HepG2 (cell line): ENCODE results near the gene ARHGEF40. TPM values are rescaled to one million over a fixed set of nuclear protein-coding genes. Genes with fewer than 3 reads are reported as not detected.

Experiments used
- ATAC-seq: fragments of 200-7000 bp; cut with Tn5 transposase; 3 replicates; pipeline ENCODE4 v1.9.1; 2020; ENCODE audit warnings: mild to moderate bottlenecking, moderate library complexity
- BruUV-seq: library from RNA; stranded (reverse); fragments of 400-500 nt; replicated peaks from 2 replicates; lab custom pipeline; 2021; lab: Mats Ljungman, UMichigan
- CTCF ChIA-PET: fragments of 300-600 bp; formaldehyde crosslinking; extraction: SDS; loops from one replicate; lab custom pipeline; 2021; ENCODE audit warnings: low total read pairs, inconsistent platforms, low intra/inter-chr PET ratio; lab: Yijun Ruan, JAX
- POLR2A ChIA-PET: fragments of 350-600 bp; sonication (Branson Sonifier 250); formaldehyde crosslinking; loops from one replicate; lab custom pipeline; 2020; ENCODE audit warnings: antibody characterized with exemption, inconsistent platforms; lab: Yijun Ruan, JAX
- DNase-seq: peaks from one replicate; pipeline ENCODE4 v3.0.0-alpha.2; 2015; ENCODE audit warnings: low spot score
- FAIRE-seq: peaks from 3 replicates; lab custom pipeline; 2011; peaks lifted over from hg19 to GRCh38; lab: Jason Lieb, UNC
- H2AFZ ChIP-seq: one replicate; pipeline ENCODE4 v1.6.1; 2011; ENCODE audit warnings: low read length, inconsistent platforms
- H3K27ac ChIP-seq: fragments of 300-600 bp; 3 replicates; pipeline ENCODE4 v1.8.0; 2011; ENCODE audit warnings: mixed run types, mild to moderate bottlenecking, mixed read lengths, low read length, inconsistent platforms; ENCODE audit not compliant: insufficient read depth; ENCODE audit errors: extremely low read length
- H3K27me3 ChIP-seq, 2 experiments: fragments of 200-600 bp in 1 of 2; 2 replicates in 1 of 2; 3 replicates in 1 of 2; pipeline versions ENCODE4 v1.6.0 to v1.8.0; 2011; ENCODE audit warnings: low read length in 2 of 2, mild to moderate bottlenecking in 2 of 2, moderate library complexity in 2 of 2, inconsistent platforms in 1 of 2; ENCODE audit not compliant: insufficient read depth in 2 of 2, control insufficient read depth in 1 of 2
- H3K36me3 ChIP-seq, 2 experiments: fragments of 200-600 bp in 1 of 2; replicated peaks in 1 of 2; 2 replicates in 1 of 2; 3 replicates in 1 of 2; pipeline versions ENCODE4 v1.5.1 to v1.8.0; 2011; ENCODE audit warnings: low read length in 2 of 2, inconsistent platforms in 1 of 2; ENCODE audit not compliant: insufficient read depth in 2 of 2, control insufficient read depth in 1 of 2
- H3K4me1 ChIP-seq: 2 replicates; pipeline ENCODE4 v1.5.1; 2012; ENCODE audit warnings: low read length, inconsistent platforms; ENCODE audit not compliant: insufficient read depth
- H3K4me2 ChIP-seq: 2 replicates; pipeline ENCODE4 v1.6.0; 2011; ENCODE audit warnings: low read depth, low read length, inconsistent platforms
- H3K4me3 ChIP-seq, 3 experiments: fragments of 200-600 bp in 1 of 3; sonication (generic), shearing (Covaris generic) in 1 of 3; replicated peaks in 1 of 3; 2 replicates each; pipeline ENCODE4 v1.5.1; 2011 to 2016; ENCODE audit warnings: low read length in 3 of 3, inconsistent platforms in 2 of 3, low read depth in 2 of 3, mild to moderate bottlenecking in 2 of 3, control low read depth in 1 of 3, mixed read lengths in 1 of 3; ENCODE audit not compliant: insufficient read depth in 1 of 3
- H3K79me2 ChIP-seq: one replicate; pipeline ENCODE4 v1.6.1; 2011; ENCODE audit warnings: low read length, inconsistent platforms; ENCODE audit not compliant: insufficient read depth
- H3K9ac ChIP-seq: 2 replicates; pipeline ENCODE4 v1.6.0; 2011; ENCODE audit warnings: mild to moderate bottlenecking, low read depth, low read length, inconsistent platforms; ENCODE audit not compliant: insufficient read depth
- H3K9me3 ChIP-seq: 2 replicates; pipeline ENCODE4 v1.5.1; 2012; ENCODE audit warnings: mild to moderate bottlenecking, low read length
- H4K20me1 ChIP-seq: 2 replicates; pipeline ENCODE4 v1.6.0; 2011; ENCODE audit warnings: inconsistent platforms, mild to moderate bottlenecking, low read length, moderate library complexity; ENCODE audit not compliant: insufficient read depth
- AGO2 ChIP-seq: fragments of 200-400 bp; formaldehyde crosslinking; optimal IDR thresholded peaks from 2 replicates; pipeline ENCODE3; 2017; ENCODE audit warnings: mild to moderate bottlenecking, low read depth, low read length, moderate library complexity
- CHD4 ChIP-seq: fragments of 200-600 bp; sonication (generic); IDR thresholded peaks from 2 replicates; pipeline ENCODE4 v1.7.0; 2017; ENCODE audit warnings: mild to moderate bottlenecking, low read length, borderline replicate concordance
- HIVEP1 ChIP-seq: sonication (generic); formaldehyde crosslinking; IDR thresholded peaks from 2 replicates; pipeline ENCODE4 v1.4.0; 2020; ENCODE audit warnings: mild to moderate bottlenecking, missing genetic modification reagents
- MED1 ChIP-seq: sonication (generic); formaldehyde crosslinking; IDR thresholded peaks from 2 replicates; pipeline ENCODE4 v1.4.0; 2020; ENCODE audit warnings: missing genetic modification reagents
- RBFOX2 ChIP-seq: fragments of 200-400 bp; formaldehyde crosslinking; IDR thresholded peaks from 2 replicates; pipeline ENCODE4 v1.6.1; 2017; ENCODE audit warnings: low read depth, mild to moderate bottlenecking, low read length
- SAFB2 ChIP-seq: sonication (generic); formaldehyde crosslinking; IDR thresholded peaks from 2 replicates; pipeline ENCODE4 v1.5.1; 2020; ENCODE audit warnings: missing genetic modification reagents, low read depth, mild to moderate bottlenecking, borderline replicate concordance
- TMF1 ChIP-seq: sonication (generic); formaldehyde crosslinking; IDR thresholded peaks from 2 replicates; pipeline ENCODE4 v1.8.1; 2022; ENCODE audit warnings: low read depth, missing genetic modification reagents
- ZFP37 ChIP-seq: sonication (generic); formaldehyde crosslinking; IDR thresholded peaks from 2 replicates; pipeline ENCODE4 v1.4.0; 2020; ENCODE audit warnings: missing genetic modification reagents, borderline replicate concordance
- ZNF350 ChIP-seq: sonication (generic); formaldehyde crosslinking; IDR thresholded peaks from 2 replicates; pipeline ENCODE4 v1.4.0; 2020; ENCODE audit warnings: mild to moderate bottlenecking, low read depth, missing genetic modification reagents, borderline replicate concordance
- ZNF883 ChIP-seq: sonication (generic); formaldehyde crosslinking; IDR thresholded peaks from 2 replicates; pipeline ENCODE4 v1.5.1; 2020; ENCODE audit warnings: mild to moderate bottlenecking, missing genetic modification reagents; ENCODE audit errors: not compliant biosample characterization
- WGBS: methylation state at CpG from one replicate; pipeline ENCODE4 v1.1.6; 2017; ENCODE audit warnings: low lambda C conversion rate; 5-methylcytosine and 5-hydroxymethylcytosine counted together
- in situ Hi-C: cut with HindIII; loops from 2 replicates; pipeline ENCODE4 v1.10.0; 2017; ENCODE audit warnings: low pct_unique_long_range_greater_than_20kb; ENCODE audit not compliant: extremely low pct_ligation_motif_present
- intact Hi-C: fragments of 100-400 bp; cut with micrococcal nuclease; formaldehyde crosslinking; loops from one replicate; pipeline ENCODE4 v1.10.0; 2022; ENCODE audit not compliant: unreplicated experiment
- polyA plus RNA-seq, 8 experiments: library from polyadenylated mRNA; depleted of rRNA in 3 of 8; stranded (reverse) in 7 of 8; unstranded in 1 of 8; fragments of >200 nt; fragmentation: Illumina TruSeq in 4 of 8; extraction: Trizol in 4 of 8; gene quantifications; 2 replicates each; pipeline versions ENCODE4 v1.2.1 to v1.2.3, GENCODE V29; 2011 to 2016; ENCODE audit warnings: low read depth in 4 of 8, missing spikeins in 1 of 8, mixed read lengths in 1 of 8; ENCODE audit not compliant: insufficient read depth in 1 of 8
- total RNA-seq, 5 experiments: library from RNA; depleted of rRNA; stranded (reverse); fragments of >200 nt; fragmentation: Illumina TruSeq; extraction: Trizol; gene quantifications; 2 replicates each; pipeline ENCODE4 v1.2.3, GENCODE V29; 2016; ENCODE audit warnings: low read depth in 1 of 5
- TF ChIP-seq, protein P1 (sequence below): sonication (generic); formaldehyde crosslinking; IDR thresholded peaks from 2 replicates; pipeline ENCODE4 v1.5.1; 2020; ENCODE audit warnings: mild to moderate bottlenecking, missing genetic modification reagents, moderate library complexity
- TF ChIP-seq, protein P2 (sequence below), 2 experiments: sonication (generic) in 1 of 2; formaldehyde crosslinking in 1 of 2; IDR thresholded peaks; 2 replicates each; pipeline versions ENCODE4 v1.6.1 to v1.9.0; 2014 to 2022; ENCODE audit warnings: antibody characterized with exemption in 1 of 2, borderline replicate concordance in 1 of 2, inconsistent platforms in 1 of 2, low read depth in 1 of 2, missing genetic modification reagents in 1 of 2

Gene ARHGEF40
- total and polyA plus RNA-seq, 2 of the 13 experiments (the other 11 are each of a cell fraction or from before 2014, with no cell fraction given), result 28.1 to 78.1 TPM

DNA sequence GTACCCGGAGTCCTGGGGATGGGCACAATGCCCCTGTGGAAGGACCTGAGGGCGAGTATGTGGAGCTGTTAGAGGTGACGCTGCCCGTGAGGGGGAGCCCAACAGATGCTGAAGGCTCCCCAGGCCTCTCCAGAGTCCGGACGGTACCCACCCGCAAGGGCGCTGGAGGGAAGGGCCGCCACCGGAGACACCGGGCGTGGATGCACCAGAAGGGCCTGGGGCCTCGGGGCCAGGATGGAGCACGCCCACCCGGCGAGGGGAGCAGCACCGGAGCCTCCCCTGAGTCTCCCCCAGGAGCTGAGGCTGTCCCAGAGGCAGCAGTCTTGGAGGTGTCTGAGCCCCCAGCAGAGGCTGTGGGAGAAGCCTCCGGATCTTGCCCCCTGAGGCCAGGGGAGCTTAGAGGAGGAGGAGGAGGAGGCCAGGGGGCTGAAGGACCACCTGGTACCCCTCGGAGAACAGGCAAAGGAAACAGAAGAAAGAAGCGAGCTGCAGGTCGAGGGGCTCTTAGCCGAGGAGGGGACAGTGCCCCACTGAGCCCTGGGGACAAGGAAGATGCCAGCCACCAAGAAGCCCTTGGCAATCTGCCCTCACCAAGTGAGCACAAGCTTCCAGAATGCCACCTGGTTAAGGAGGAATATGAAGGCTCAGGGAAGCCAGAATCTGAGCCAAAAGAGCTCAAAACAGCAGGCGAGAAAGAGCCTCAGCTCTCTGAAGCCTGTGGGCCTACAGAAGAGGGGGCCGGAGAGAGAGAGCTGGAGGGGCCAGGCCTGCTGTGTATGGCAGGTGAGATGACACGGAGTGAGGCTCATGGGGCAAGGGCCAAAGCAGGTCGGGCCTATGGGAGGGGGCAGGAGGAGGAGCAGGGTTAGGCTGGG, 4.5 kb downstream of the ARHGEF40 start:
- Histone ChIP-seq H3K4me1 (peaks cover 22% of the 10 kb centered on the region), H3K79me2 (peaks cover 6% of the 10 kb centered on the region), H3K9me3 (no peaks in the 10 kb centered on the region), H3K27me3 (peaks cover 0 to 3% of the 10 kb centered on the region in 2 experiments; a peak in 1 of 5 replicates), H3K36me3 (peaks cover 29 to 53% of the 10 kb centered on the region in 2 experiments), H4K20me1 (no peaks in the 10 kb centered on the region), H3K9ac (no peak overlapping the region), H2AFZ (no peak overlapping the region), H3K27ac (no peak overlapping the region), H3K4me3 (no peak overlapping the region), H3K4me2 (no peak overlapping the region)
- intact Hi-C loops (no loop called here), in situ Hi-C loops (no loop called here)
- ChIA-PET POLR2A (interaction anchor here (0.9 to 1.8 kb wide), 6 partner anchors 9 to 59 kb away, joined by 3 to 8 read pairs (median 4); no protein-coding TSS in a partner anchor), CTCF (no interaction called here)
- WGBS, result 91% methylated on average over 26 of the region's 26 CpGs
- no peak for DNase-seq
- BruUV-seq, result no TSS peak
- ATAC-seq, result no peak
- FAIRE-seq, result no peak
- TF ChIP-seq TMF1 (CRISPR knock-in tag) (0 out of 2 replicates have a peak, but pooled peaks have one; percentile 3), ZNF883 (CRISPR knock-in tag) (no peak), RBFOX2 (peak; percentile 63; the same call in 1 of the 2 replicates), CHD4 (no peak), SAFB2 (CRISPR knock-in tag) (0 out of 2 replicates have a peak, but pooled peaks have one; percentile 40), AGO2 (peak; percentile 83), ZFP37 (CRISPR knock-in tag) (no peak), HIVEP1 (CRISPR knock-in tag) (peak; percentile 31; the same call in 1 of the 2 replicates), MED1 (CRISPR knock-in tag) (no peak), ZNF350 (CRISPR knock-in tag) (0 out of 2 replicates have a peak, but pooled peaks have one; percentile 5)
- TF ChIP-seq, protein P1, sequence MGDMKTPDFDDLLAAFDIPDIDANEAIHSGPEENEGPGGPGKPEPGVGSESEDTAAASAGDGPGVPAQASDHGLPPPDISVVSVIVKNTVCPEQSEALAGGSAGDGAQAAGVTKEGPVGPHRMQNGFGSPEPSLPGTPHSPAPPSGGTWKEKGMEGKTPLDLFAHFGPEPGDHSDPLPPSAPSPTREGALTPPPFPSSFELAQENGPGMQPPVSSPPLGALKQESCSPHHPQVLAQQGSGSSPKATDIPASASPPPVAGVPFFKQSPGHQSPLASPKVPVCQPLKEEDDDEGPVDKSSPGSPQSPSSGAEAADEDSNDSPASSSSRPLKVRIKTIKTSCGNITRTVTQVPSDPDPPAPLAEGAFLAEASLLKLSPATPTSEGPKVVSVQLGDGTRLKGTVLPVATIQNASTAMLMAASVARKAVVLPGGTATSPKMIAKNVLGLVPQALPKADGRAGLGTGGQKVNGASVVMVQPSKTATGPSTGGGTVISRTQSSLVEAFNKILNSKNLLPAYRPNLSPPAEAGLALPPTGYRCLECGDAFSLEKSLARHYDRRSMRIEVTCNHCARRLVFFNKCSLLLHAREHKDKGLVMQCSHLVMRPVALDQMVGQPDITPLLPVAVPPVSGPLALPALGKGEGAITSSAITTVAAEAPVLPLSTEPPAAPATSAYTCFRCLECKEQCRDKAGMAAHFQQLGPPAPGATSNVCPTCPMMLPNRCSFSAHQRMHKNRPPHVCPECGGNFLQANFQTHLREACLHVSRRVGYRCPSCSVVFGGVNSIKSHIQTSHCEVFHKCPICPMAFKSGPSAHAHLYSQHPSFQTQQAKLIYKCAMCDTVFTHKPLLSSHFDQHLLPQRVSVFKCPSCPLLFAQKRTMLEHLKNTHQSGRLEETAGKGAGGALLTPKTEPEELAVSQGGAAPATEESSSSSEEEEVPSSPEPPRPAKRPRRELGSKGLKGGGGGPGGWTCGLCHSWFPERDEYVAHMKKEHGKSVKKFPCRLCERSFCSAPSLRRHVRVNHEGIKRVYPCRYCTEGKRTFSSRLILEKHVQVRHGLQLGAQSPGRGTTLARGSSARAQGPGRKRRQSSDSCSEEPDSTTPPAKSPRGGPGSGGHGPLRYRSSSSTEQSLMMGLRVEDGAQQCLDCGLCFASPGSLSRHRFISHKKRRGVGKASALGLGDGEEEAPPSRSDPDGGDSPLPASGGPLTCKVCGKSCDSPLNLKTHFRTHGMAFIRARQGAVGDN (CRISPR knock-in tag), result peak; percentile 27
- TF ChIP-seq, protein P2, sequence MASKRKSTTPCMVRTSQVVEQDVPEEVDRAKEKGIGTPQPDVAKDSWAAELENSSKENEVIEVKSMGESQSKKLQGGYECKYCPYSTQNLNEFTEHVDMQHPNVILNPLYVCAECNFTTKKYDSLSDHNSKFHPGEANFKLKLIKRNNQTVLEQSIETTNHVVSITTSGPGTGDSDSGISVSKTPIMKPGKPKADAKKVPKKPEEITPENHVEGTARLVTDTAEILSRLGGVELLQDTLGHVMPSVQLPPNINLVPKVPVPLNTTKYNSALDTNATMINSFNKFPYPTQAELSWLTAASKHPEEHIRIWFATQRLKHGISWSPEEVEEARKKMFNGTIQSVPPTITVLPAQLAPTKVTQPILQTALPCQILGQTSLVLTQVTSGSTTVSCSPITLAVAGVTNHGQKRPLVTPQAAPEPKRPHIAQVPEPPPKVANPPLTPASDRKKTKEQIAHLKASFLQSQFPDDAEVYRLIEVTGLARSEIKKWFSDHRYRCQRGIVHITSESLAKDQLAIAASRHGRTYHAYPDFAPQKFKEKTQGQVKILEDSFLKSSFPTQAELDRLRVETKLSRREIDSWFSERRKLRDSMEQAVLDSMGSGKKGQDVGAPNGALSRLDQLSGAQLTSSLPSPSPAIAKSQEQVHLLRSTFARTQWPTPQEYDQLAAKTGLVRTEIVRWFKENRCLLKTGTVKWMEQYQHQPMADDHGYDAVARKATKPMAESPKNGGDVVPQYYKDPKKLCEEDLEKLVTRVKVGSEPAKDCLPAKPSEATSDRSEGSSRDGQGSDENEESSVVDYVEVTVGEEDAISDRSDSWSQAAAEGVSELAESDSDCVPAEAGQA (IDR thresholded peaks at IDR 0.05; ENCODE audit: low read depth), result no peak
- TF ChIP-seq, protein P2 (CRISPR knock-in tag; IDR thresholded peaks at IDR 0.05; ENCODE audit: borderline replicate concordance), result no peak
